ENCODE results near the gene ESPN.
"Not testable (repeated sequence)": the region's sequence is repeated elsewhere in the genome, so short reads cannot be mapped to it uniquely, and the experiment has no call there.

ESPN gene

GRCh38 chr1:6424619-6425593, at the start of gene ESPN:
TSS of gene ESPN (plus strand) at chr1:6424776. CDS start at chr1:6424956, 180 bp downstream.
- peak; percentile 41 for DNase-seq

GRCh38 chr1:6378096-6378746, 46.4 kb upstream of the ESPN start:
- DNase-seq = no peak

GRCh38 chr1:6380037-6380436, 44.5 kb upstream of the ESPN start:
- DNase-seq = no peak

DNA sequence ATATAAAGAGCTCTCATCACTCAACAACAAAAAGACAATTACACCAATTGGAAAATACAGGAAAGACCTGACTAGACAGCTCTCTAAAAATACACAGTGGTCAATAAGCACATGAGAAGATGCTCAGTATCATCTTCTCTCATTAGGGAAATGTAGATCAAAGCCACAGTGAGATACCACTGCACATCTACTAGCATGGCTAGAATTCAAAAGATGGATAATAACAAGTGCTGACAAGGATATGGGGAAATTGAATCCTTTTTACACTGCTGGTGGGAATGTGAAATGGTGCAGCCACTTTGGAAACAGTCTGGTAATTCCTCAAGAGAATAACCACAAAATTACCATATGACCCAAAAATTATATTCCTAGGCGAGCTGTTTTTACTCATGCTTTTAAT, 40.4 kb upstream of the ESPN start:
- DNase-seq = no peak

- DNase-seq = no peak
Observed at GRCh38 chr1:6384962-6385361, 39.6 kb upstream of the ESPN start.

- DNase-seq = no peak
Observed at GRCh38 chr1:6385488-6386191, 38.9 kb upstream of the ESPN start.

- DNase-seq = no peak
Observed at GRCh38 chr1:6386371-6386949, 38.1 kb upstream of the ESPN start.

- DNase-seq = no peak
Observed at GRCh38 chr1:6389971-6390370, 34.6 kb upstream of the ESPN start.

DNA sequence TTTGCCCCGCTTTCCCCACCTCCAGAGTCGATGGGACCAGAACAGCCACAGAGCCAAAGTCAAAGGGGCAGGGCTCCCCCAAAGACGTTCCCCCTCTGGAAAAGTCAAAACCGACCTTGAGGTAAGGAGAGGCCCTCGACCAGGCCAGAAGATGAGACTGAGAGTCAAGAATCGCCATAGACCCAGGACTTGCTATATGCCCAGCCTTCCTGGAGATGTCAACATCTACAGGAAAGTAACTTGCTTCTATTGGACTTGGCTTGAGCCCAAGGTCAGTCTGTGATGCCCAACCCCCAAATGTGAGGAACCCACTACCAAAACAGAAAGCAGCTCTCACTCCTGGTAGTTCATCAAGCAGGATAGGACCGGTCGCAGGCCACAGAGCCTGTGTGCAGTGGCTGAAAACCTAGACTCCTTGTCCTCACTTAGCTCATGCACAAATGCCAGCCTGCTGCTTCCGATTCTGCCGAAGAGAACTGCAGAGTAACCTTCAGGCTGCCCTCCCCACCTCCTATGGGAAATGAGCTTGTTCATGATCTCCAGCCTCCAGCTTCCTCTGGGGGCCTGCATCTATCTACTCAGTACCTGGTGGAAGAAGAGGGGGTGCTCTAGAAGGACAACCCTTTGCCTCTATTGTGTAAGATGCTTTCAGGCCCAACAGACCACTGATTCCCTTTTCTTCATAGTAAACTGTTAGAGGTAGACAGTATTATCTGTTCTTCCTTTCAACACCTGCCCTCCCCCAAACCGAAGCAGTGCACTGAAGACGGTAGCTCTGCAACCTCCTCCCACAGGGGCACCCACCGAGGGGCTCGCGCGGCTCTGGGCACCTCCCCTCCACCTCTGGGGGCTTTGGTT, 32.4 kb upstream of the ESPN start:
- DNase-seq = peak; percentile 65

DNA sequence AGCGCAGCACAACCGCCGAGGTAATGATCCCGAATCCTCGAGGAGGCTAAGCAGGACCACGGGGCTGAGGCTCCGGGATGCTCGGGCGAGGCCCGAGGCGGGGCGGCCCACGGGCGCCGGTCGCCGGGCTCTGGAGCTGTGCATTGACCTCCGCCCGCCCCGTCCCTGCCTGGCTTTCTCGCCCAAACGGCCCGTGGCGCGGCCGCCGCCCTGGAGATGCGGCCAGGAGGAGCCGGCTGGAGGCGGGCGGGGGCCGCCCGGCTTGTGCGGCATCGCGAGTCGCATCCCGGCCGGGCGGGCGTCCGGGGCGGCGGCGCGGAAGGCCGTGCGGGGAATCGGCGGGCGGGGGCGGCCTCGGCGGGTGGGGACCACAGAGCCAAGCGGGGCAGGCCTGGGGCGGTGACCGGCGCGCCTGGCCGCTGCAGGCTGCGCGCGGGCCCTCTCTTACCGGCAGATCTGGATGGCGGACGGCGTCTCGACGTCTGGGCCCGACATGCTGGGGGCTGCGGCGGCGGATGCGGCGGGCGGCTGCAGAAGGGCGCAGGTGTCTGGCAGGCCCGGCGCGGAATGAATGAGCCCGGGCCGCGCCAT, 31.7 kb upstream of the ESPN start:
- no peak for DNase-seq

DNA sequence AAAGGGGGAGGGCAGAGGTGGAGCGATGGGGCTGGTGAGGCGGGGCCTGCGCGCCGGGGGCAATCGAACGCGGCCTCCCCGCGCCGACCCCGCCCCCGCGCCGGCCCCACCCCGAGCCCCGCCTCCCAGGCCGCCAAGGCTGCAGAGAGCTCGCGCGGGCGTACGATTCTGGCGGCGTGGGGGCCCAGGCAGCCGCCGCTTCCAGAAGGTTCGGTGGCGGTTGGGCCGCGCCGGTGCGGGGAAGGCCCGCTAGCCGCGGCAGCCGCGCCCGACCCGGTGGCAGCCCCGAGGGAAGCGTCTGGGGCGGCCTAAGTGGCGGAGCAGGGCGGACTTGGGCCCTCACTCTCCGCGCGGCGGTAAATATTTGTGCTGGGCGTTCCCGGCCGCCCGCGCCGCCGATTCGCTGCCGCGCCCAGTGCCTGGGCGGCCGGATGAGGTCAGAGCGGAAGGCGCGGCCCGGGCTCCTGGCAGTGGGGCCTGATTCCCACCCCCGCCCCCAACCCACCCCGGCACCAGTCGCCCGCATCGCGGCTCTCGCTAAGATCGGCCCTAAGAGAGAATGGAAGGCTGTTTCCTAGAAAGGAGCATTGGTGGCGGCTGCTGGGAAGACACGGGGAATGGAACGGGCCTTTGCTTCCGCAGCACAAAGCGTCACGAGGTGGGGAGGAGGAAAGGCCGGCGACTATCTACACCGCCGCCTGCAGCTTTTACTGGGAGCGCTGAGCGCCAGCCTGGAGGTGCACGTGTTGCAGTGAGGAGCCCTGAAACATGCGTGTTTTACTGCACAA, 31.0 kb upstream of the ESPN start, which contains the start of gene ACOT7:
TSS of gene ACOT7 (minus strand) at position 368 of the 788 bp plus-strand sequence. CDS start 368 bp downstream, outside the sequence.
- DNase-seq = peak; percentile 96

DNA sequence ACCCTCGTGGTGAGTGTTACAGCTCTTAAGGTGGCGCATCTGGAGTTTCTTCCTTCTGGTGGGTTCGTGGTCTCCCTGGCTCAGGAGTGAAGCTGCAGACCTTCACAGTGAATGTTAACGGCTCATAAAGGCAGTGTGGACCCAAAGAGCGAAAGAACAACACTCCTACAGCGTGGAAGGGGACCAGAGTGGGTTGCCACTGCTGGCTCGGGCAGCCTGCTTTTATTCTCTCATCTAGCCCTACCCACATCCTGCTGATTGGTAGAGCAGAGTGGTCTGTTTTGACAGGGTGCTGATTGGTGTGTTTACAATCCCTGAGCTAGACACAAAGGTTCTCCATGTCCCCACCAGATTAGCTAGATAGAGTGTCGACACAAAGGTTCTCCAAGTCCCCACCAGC, 29.4 kb upstream of the ESPN start:
- DNase-seq = not testable (repeated sequence)

DNA sequence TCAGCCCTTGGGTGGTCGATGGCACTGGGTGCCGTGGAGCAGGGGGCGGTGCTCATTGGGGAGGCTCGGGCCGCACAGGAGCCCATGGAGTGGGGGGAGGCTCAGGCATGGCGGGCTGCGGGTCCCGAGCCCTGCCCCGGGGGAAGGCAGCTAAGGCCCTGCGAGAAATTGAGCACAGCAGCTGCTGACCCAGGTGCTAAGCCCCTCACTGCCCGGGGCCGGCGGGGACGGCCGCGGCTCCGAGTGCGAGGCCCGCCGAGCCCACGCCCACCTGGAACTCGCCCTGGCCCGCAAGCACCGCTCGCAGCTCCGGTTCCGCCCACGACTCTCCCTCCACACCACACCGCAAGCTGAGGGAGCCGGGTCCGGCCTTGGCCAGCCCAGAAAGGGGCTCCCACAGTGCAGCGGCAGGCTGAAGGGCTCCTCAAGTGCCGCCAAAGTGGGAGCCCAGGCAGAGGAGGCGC, 28.8 kb upstream of the ESPN start:
- not testable (repeated sequence) for DNase-seq

- DNase-seq = no peak
Observed at GRCh38 chr1:6396998-6397397, 27.6 kb upstream of the ESPN start.

- no peak for DNase-seq
Observed at GRCh38 chr1:6397844-6398441, 26.6 kb upstream of the ESPN start.

DNA sequence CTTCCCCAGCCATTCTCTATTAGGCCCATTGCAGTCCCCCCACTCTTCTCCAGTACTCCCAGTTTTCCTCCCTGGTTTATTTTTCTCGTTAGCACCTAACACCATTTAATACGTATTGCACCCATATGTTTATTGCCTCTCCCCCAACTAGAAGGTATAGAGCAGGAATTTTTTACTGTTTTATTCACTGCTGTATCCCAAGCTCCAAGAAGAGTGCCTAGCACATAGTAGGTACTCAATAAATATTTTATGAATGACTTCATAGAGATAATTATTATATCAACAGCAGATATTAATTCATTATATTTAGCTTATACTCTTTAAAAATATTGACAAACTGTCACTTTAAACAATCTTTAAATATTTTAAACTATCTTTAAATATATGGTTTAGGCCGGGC, 25.3 kb upstream of the ESPN start:
- DNase-seq = no peak

- DNase-seq = no peak
Observed at GRCh38 chr1:6401673-6402072, 22.9 kb upstream of the ESPN start.

GRCh38 chr1:6408023-6408422, 16.6 kb upstream of the ESPN start:
- DNase-seq = no peak

GRCh38 chr1:6409053-6409452, 15.5 kb upstream of the ESPN start:
- no peak for DNase-seq

DNA sequence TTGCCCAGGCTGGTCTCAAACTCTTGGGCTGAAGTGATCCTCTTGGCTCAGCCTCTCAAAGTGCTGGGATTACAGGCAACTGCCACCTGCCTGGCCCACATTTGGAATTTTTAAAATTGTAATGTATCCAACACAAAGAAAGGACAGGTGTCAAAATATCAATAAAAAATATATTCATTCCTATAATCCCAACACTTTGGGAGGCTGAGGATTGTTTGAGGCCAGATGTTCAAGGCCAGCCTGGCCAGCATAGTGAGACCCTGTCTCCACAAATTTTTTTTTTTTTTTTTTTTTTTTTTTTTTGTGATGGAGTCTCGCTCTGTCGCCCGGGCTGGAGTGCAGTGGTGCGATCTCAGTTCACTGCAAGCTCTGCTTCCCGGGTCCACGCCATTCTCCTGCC, 14.8 kb upstream of the ESPN start:
- no peak for DNase-seq
